ENCODE measurements around the gene KREMEN2. TPM values are rescaled to one million over a fixed set of nuclear protein-coding genes. Genes with fewer than 3 reads are reported as not detected.
"Not testable (repeated sequence)": the region's sequence is repeated elsewhere in the genome, so short reads cannot be mapped to it uniquely, and the experiment has no call there.

Gene KREMEN2
- polyA plus RNA-seq, 4 donors: 0.15 to 0.54 (median 0.47) TPM; not detected in 1

- FAIRE-seq: no peak
Measured at GRCh38 chr16:2926650-2926999, 37.5 kb upstream of the KREMEN2 start.

GRCh38 chr16:2927010-2927646, 36.9 kb upstream of the KREMEN2 start:
- H3K4me1 ChIP-seq (ENCODE audit: control insufficient read depth in 3 of 3, insufficient read depth in 2 of 3, low read depth in 1 of 3, low read length in 2 of 3): peaks cover 0 to 8% (median 0%) of the 10 kb centered on the region in 3 donors
- no peak overlapping the region for H3K27ac ChIP-seq (ENCODE audit: low read depth in 1 of 3, low read length in 2 of 3)
- peaks cover 0 to 37% (median 4%) of the 10 kb centered on the region in 3 donors for H3K36me3 ChIP-seq (ENCODE audit: control insufficient read depth in 3 of 3, insufficient read depth in 2 of 3, low read depth in 1 of 3, low read length in 3 of 3)
- H3K9me3 ChIP-seq (ENCODE audit: control insufficient read depth in 2 of 2, insufficient read depth in 1 of 2, low read depth in 1 of 2, low read length in 1 of 2): no peaks in the 10 kb centered on the region
- 5 to 8% (median 6%) methylated on average over 19 of the region's 19 CpGs for WGBS, 3 donors
- peak; percentile 93 to 94 for DNase-seq
- no peak overlapping the region for H3K4me3 ChIP-seq (ENCODE audit: low read depth in 1 of 3, low read length in 3 of 3)
- no peak for FAIRE-seq
- no peaks in the 10 kb centered on the region for H3K27me3 ChIP-seq (ENCODE audit: control insufficient read depth in 3 of 3, insufficient read depth in 3 of 3, low read length in 3 of 3)

More at GRCh38 chr16:2926650-2926999, 37.5 kb upstream of the KREMEN2 start:
- Histone ChIP-seq H3K36me3 (ENCODE audit: control insufficient read depth in 3 of 3, insufficient read depth in 2 of 3, low read depth in 1 of 3, low read length in 3 of 3) (peaks cover 0 to 38% (median 4%) of the 10 kb centered on the region in 3 donors), H3K27me3 (ENCODE audit: control insufficient read depth in 3 of 3, insufficient read depth in 3 of 3, low read length in 3 of 3) (no peaks in the 10 kb centered on the region), H3K4me3 (ENCODE audit: low read depth in 1 of 3, low read length in 3 of 3) (no peak overlapping the region), H3K27ac (ENCODE audit: low read depth in 1 of 3, low read length in 2 of 3) (no peak overlapping the region), H3K4me1 (ENCODE audit: control insufficient read depth in 3 of 3, insufficient read depth in 2 of 3, low read depth in 1 of 3, low read length in 2 of 3) (peaks cover 0 to 8% (median 0%) of the 10 kb centered on the region in 3 donors), H3K9me3 (ENCODE audit: control insufficient read depth in 2 of 2, insufficient read depth in 1 of 2, low read depth in 1 of 2, low read length in 1 of 2) (no peaks in the 10 kb centered on the region)
- WGBS, 3 donors: 44 to 66% (median 57%) methylated on average over 5 of the region's 5 CpGs
- no peak for DNase-seq

- H3K4me3 ChIP-seq (ENCODE audit: low read depth in 1 of 3, low read length in 3 of 3); H3K9me3 ChIP-seq (ENCODE audit: control insufficient read depth in 2 of 2, insufficient read depth in 1 of 2, low read depth in 1 of 2, low read length in 1 of 2); H3K27me3 ChIP-seq (ENCODE audit: control insufficient read depth in 3 of 3, insufficient read depth in 3 of 3, low read length in 3 of 3); DNase-seq; FAIRE-seq; H3K4me1 ChIP-seq (ENCODE audit: control insufficient read depth in 3 of 3, insufficient read depth in 2 of 3, low read depth in 1 of 3, low read length in 2 of 3); H3K27ac ChIP-seq (ENCODE audit: low read depth in 1 of 3, low read length in 2 of 3): not testable (repeated sequence)
- H3K36me3 ChIP-seq (ENCODE audit: control insufficient read depth in 3 of 3, insufficient read depth in 2 of 3, low read depth in 1 of 3, low read length in 3 of 3): peaks cover 2 to 36% (median 8%) of the 10 kb centered on the region in 3 donors
- 82 to 89% (median 87%) methylated on average over 4 of the region's 4 CpGs for WGBS, 3 donors
Measured at GRCh38 chr16:2928151-2928550, 35.9 kb upstream of the KREMEN2 start.

- 89 to 92% (median 91%) methylated on average over 11 of the region's 11 CpGs for WGBS, 3 donors
- no peak for FAIRE-seq
Measured at GRCh38 chr16:2928796-2929195, 35.3 kb upstream of the KREMEN2 start.

GRCh38 chr16:2929693-2930092, 34.4 kb upstream of the KREMEN2 start:
- H3K9me3 ChIP-seq (ENCODE audit: control insufficient read depth in 2 of 2, insufficient read depth in 1 of 2, low read depth in 1 of 2, low read length in 1 of 2): no peaks in the 10 kb centered on the region
- DNase-seq (no peak), FAIRE-seq (no peak)
- H3K27me3 ChIP-seq (ENCODE audit: control insufficient read depth in 3 of 3, insufficient read depth in 3 of 3, low read length in 3 of 3): no peaks in the 10 kb centered on the region
- H3K4me1 ChIP-seq (ENCODE audit: control insufficient read depth in 3 of 3, insufficient read depth in 2 of 3, low read depth in 1 of 3, low read length in 2 of 3): peaks cover 0 to 8% (median 0%) of the 10 kb centered on the region in 3 donors
- peaks cover 5 to 44% (median 16%) of the 10 kb centered on the region in 3 donors for H3K36me3 ChIP-seq (ENCODE audit: control insufficient read depth in 3 of 3, insufficient read depth in 2 of 3, low read depth in 1 of 3, low read length in 3 of 3)
- WGBS, 3 donors: 92 to 96% (median 93%) methylated on average over 12 to 14 of the region's 14 CpGs
- no peak overlapping the region for H3K4me3 ChIP-seq (ENCODE audit: low read depth in 1 of 3, low read length in 3 of 3)
- no peak overlapping the region for H3K27ac ChIP-seq (ENCODE audit: low read depth in 1 of 3, low read length in 2 of 3)

More at GRCh38 chr16:2928796-2929195, 35.3 kb upstream of the KREMEN2 start:
- Histone ChIP-seq H3K4me1 (ENCODE audit: control insufficient read depth in 3 of 3, insufficient read depth in 2 of 3, low read depth in 1 of 3, low read length in 2 of 3) (peaks cover 0 to 8% (median 0%) of the 10 kb centered on the region in 3 donors), H3K27ac (ENCODE audit: low read depth in 1 of 3, low read length in 2 of 3) (no peak overlapping the region), H3K9me3 (ENCODE audit: control insufficient read depth in 2 of 2, insufficient read depth in 1 of 2, low read depth in 1 of 2, low read length in 1 of 2) (no peaks in the 10 kb centered on the region), H3K36me3 (ENCODE audit: control insufficient read depth in 3 of 3, insufficient read depth in 2 of 3, low read depth in 1 of 3, low read length in 3 of 3) (peaks cover 2 to 41% (median 12%) of the 10 kb centered on the region in 3 donors), H3K27me3 (ENCODE audit: control insufficient read depth in 3 of 3, insufficient read depth in 3 of 3, low read length in 3 of 3) (no peaks in the 10 kb centered on the region), H3K4me3 (ENCODE audit: low read depth in 1 of 3, low read length in 3 of 3) (no peak overlapping the region)
- no peak for DNase-seq

- H3K27ac ChIP-seq (ENCODE audit: low read depth in 1 of 3, low read length in 2 of 3): no peak overlapping the region
- DNase-seq: no peak
- H3K4me1 ChIP-seq (ENCODE audit: control insufficient read depth in 3 of 3, insufficient read depth in 2 of 3, low read depth in 1 of 3, low read length in 2 of 3): peaks cover 0 to 4% (median 0%) of the 10 kb centered on the region in 3 donors
- no peaks in the 10 kb centered on the region for H3K27me3 ChIP-seq (ENCODE audit: control insufficient read depth in 3 of 3, insufficient read depth in 3 of 3, low read length in 3 of 3)
- H3K36me3 ChIP-seq (ENCODE audit: control insufficient read depth in 3 of 3, insufficient read depth in 2 of 3, low read depth in 1 of 3, low read length in 3 of 3): peaks cover 5 to 44% (median 16%) of the 10 kb centered on the region in 3 donors
- no peak overlapping the region for H3K4me3 ChIP-seq (ENCODE audit: low read depth in 1 of 3, low read length in 3 of 3)
- 95% methylated on average over 15 of the region's 15 CpGs for WGBS, 3 donors
- no peaks in the 10 kb centered on the region for H3K9me3 ChIP-seq (ENCODE audit: control insufficient read depth in 2 of 2, insufficient read depth in 1 of 2, low read depth in 1 of 2, low read length in 1 of 2)
- FAIRE-seq: no peak
Measured at GRCh38 chr16:2930236-2930635, 33.8 kb upstream of the KREMEN2 start.

GRCh38 chr16:2931231-2931914, 32.7 kb upstream of the KREMEN2 start:
- 92 to 96% (median 92%) methylated on average over 13 of the region's 13 CpGs for WGBS, 3 donors
- not testable (repeated sequence) for DNase-seq; H3K9me3 ChIP-seq (ENCODE audit: control insufficient read depth in 2 of 2, insufficient read depth in 1 of 2, low read depth in 1 of 2, low read length in 1 of 2); H3K4me1 ChIP-seq (ENCODE audit: control insufficient read depth in 3 of 3, insufficient read depth in 2 of 3, low read depth in 1 of 3, low read length in 2 of 3); H3K4me3 ChIP-seq (ENCODE audit: low read depth in 1 of 3, low read length in 3 of 3); H3K27me3 ChIP-seq (ENCODE audit: control insufficient read depth in 3 of 3, insufficient read depth in 3 of 3, low read length in 3 of 3); FAIRE-seq; H3K27ac ChIP-seq (ENCODE audit: low read depth in 1 of 3, low read length in 2 of 3)
- H3K36me3 ChIP-seq (ENCODE audit: control insufficient read depth in 3 of 3, insufficient read depth in 2 of 3, low read depth in 1 of 3, low read length in 3 of 3): peaks cover 5 to 52% (median 16%) of the 10 kb centered on the region in 3 donors

GRCh38 chr16:2933136-2933535, 30.9 kb upstream of the KREMEN2 start:
- no peak for DNase-seq
- WGBS, 3 donors: 94 to 96% (median 95%) methylated on average over 25 to 30 of the region's 30 CpGs
- Histone ChIP-seq H3K4me1 (ENCODE audit: control insufficient read depth in 3 of 3, insufficient read depth in 2 of 3, low read depth in 1 of 3, low read length in 2 of 3) (no peaks in the 10 kb centered on the region), H3K27me3 (ENCODE audit: control insufficient read depth in 3 of 3, insufficient read depth in 3 of 3, low read length in 3 of 3) (no peaks in the 10 kb centered on the region), H3K36me3 (ENCODE audit: control insufficient read depth in 3 of 3, insufficient read depth in 2 of 3, low read depth in 1 of 3, low read length in 3 of 3) (peaks cover 16 to 69% (median 16%) of the 10 kb centered on the region in 3 donors), H3K4me3 (ENCODE audit: low read depth in 1 of 3, low read length in 3 of 3) (no peak overlapping the region), H3K9me3 (ENCODE audit: control insufficient read depth in 2 of 2, insufficient read depth in 1 of 2, low read depth in 1 of 2, low read length in 1 of 2) (no peaks in the 10 kb centered on the region), H3K27ac (ENCODE audit: low read depth in 1 of 3, low read length in 2 of 3) (no peak overlapping the region)
- no peak for FAIRE-seq

Data from small intestine (tissue), 7 donors.